H9 (cell line): ENCODE data around the gene SIVA1. TPM values are rescaled to one million over a fixed set of nuclear protein-coding genes. Genes with fewer than 3 reads are reported as not detected.

Experiments used
- DNase-seq: peaks from one replicate; pipeline ENCODE4 v3.0.0-alpha.2; 2017
- H2AFZ ChIP-seq: one replicate; pipeline ENCODE4 v1.6.1; 2013; ENCODE audit warnings: mild to moderate bottlenecking, low read length, control low read depth, moderate library complexity
- H2AK5ac ChIP-seq: 2 replicates; pipeline ENCODE4 v1.6.1; 2013; ENCODE audit warnings: low read length, control low read depth, mixed read lengths; ENCODE audit not compliant: insufficient read length
- H2BK120ac ChIP-seq: one replicate; pipeline ENCODE4 v1.6.1; 2013; ENCODE audit warnings: low read depth, mild to moderate bottlenecking, low read length, control low read depth, inconsistent platforms; ENCODE audit not compliant: poor library complexity, severe bottlenecking
- H2BK12ac ChIP-seq: 2 replicates; pipeline ENCODE4 v1.6.1; 2013; ENCODE audit warnings: low read length, control low read depth, mixed read lengths, low read depth; ENCODE audit not compliant: insufficient read length
- H2BK15ac ChIP-seq: 2 replicates; pipeline ENCODE4 v1.6.1; 2013; ENCODE audit warnings: low read depth, low read length, control low read depth
- H2BK20ac ChIP-seq: one replicate; pipeline ENCODE4 v1.6.1; 2013; ENCODE audit warnings: low read depth, mild to moderate bottlenecking, low read length, control low read depth, inconsistent platforms; ENCODE audit not compliant: poor library complexity, severe bottlenecking
- H2BK5ac ChIP-seq: 2 replicates; pipeline ENCODE4 v1.6.1; 2013; ENCODE audit warnings: low read length, control low read depth, mixed read lengths; ENCODE audit not compliant: insufficient read length
- H3K14ac ChIP-seq: 2 replicates; pipeline ENCODE4 v1.6.1; 2013; ENCODE audit warnings: low read length, control low read depth; ENCODE audit not compliant: insufficient read depth
- H3K18ac ChIP-seq: 2 replicates; pipeline ENCODE4 v1.6.1; 2013; ENCODE audit warnings: low read depth, mild to moderate bottlenecking, mixed read lengths, low read length, control low read depth; ENCODE audit not compliant: insufficient read length
- H3K23ac ChIP-seq: 2 replicates; pipeline ENCODE4 v1.6.1; 2013; ENCODE audit warnings: low read length, control low read depth, mixed read lengths, low read depth; ENCODE audit not compliant: insufficient read length
- H3K23me2 ChIP-seq: 2 replicates; pipeline ENCODE4 v1.6.1; 2013; ENCODE audit warnings: low read depth, mild to moderate bottlenecking, mixed read lengths, low read length, control low read depth; ENCODE audit not compliant: insufficient read length, poor library complexity, severe bottlenecking
- H3K27ac ChIP-seq: 2 replicates; pipeline ENCODE4 v1.5.1; 2013; ENCODE audit warnings: low read length, control low read depth, mixed read lengths, low read depth; ENCODE audit not compliant: insufficient read length
- H3K27me3 ChIP-seq: 2 replicates; pipeline ENCODE4 v1.6.1; 2013; ENCODE audit warnings: low read length, control low read depth, inconsistent platforms; ENCODE audit not compliant: insufficient read depth
- H3K4ac ChIP-seq: 2 replicates; pipeline ENCODE4 v1.6.1; 2013; ENCODE audit warnings: low read depth, mild to moderate bottlenecking, control low read depth, inconsistent platforms, low read length, moderate library complexity
- H3K4me1 ChIP-seq: 2 replicates; pipeline ENCODE4 v1.6.1; 2013; ENCODE audit warnings: low read length, control low read depth, inconsistent platforms; ENCODE audit not compliant: insufficient read depth
- H3K4me2 ChIP-seq: 2 replicates; pipeline ENCODE4 v1.6.1; 2013; ENCODE audit warnings: low read length, control low read depth, mixed read lengths; ENCODE audit not compliant: insufficient read length, insufficient read depth
- H3K56ac ChIP-seq: 2 replicates; pipeline ENCODE4 v1.6.1; 2013; ENCODE audit warnings: low read depth, mild to moderate bottlenecking, mixed read lengths, low read length, control low read depth; ENCODE audit not compliant: insufficient read length
- H3K79me1 ChIP-seq: 2 replicates; pipeline ENCODE4 v1.6.1; 2013; ENCODE audit warnings: low read depth, mild to moderate bottlenecking, moderate library complexity, low read length, control low read depth, inconsistent platforms; ENCODE audit not compliant: insufficient read depth, poor library complexity, severe bottlenecking
- H3K79me2 ChIP-seq: 2 replicates; pipeline ENCODE4 v1.6.1; 2013; ENCODE audit warnings: low read length, control low read depth, inconsistent platforms; ENCODE audit not compliant: insufficient read depth
- H3K9ac ChIP-seq: 2 replicates; pipeline ENCODE4 v1.6.1; 2013; ENCODE audit warnings: low read length, control low read depth, mixed read lengths; ENCODE audit not compliant: insufficient read length; ENCODE audit errors: extremely low read depth
- H3K9me3 ChIP-seq: one replicate; pipeline ENCODE4 v1.6.1; 2013; ENCODE audit warnings: low read depth, low read length, inconsistent platforms; ENCODE audit not compliant: control insufficient read depth
- H3T11ph ChIP-seq: one replicate; pipeline ENCODE4 v1.6.1; 2013; ENCODE audit warnings: mild to moderate bottlenecking, low read length, control low read depth, inconsistent platforms
- H4K20me1 ChIP-seq: one replicate; pipeline ENCODE4 v1.6.1; 2013; ENCODE audit not compliant: control insufficient read depth, insufficient read length, insufficient read depth
- H4K5ac ChIP-seq: 2 replicates; pipeline ENCODE4 v1.6.1; 2013; ENCODE audit warnings: low read depth, mild to moderate bottlenecking, mixed read lengths, low read length, control low read depth; ENCODE audit not compliant: insufficient read length
- H4K8ac ChIP-seq: replicated peaks from 2 replicates; pipeline ENCODE4 v1.6.1; 2013; ENCODE audit warnings: low read length, control low read depth, mixed read lengths, low read depth; ENCODE audit not compliant: insufficient read length
- H4K91ac ChIP-seq: 2 replicates; pipeline ENCODE4 v1.6.1; 2013; ENCODE audit warnings: low read depth, mild to moderate bottlenecking, moderate library complexity, mixed read lengths, low read length, control low read depth; ENCODE audit not compliant: insufficient read length
- H3K27ac Mint-ChIP-seq, 3 experiments: 2 replicates in 2 of 3; 3 replicates in 1 of 3; pipeline ENCODE4 v1.8.0; 2020 to 2021; ENCODE audit warnings: mixed read lengths in 3 of 3, mild to moderate bottlenecking in 1 of 3, moderate library complexity in 1 of 3
- H3K27me3 Mint-ChIP-seq: 2 replicates; pipeline ENCODE4 v1.8.0; 2021; ENCODE audit warnings: low read depth, mild to moderate bottlenecking, moderate library complexity, mixed read lengths
- H3K36me3 Mint-ChIP-seq, 3 experiments: 2 replicates in 2 of 3; 3 replicates in 1 of 3; pipeline ENCODE4 v1.8.0; 2020 to 2021; ENCODE audit warnings: low read depth in 3 of 3, mixed read lengths in 3 of 3; ENCODE audit not compliant: insufficient read depth in 1 of 3
- H3K4me1 Mint-ChIP-seq, 2 experiments: 2 replicates each; pipeline ENCODE4 v1.8.0; 2020; ENCODE audit warnings: mixed read lengths in 2 of 2
- H3K4me3 Mint-ChIP-seq, 2 experiments: 2 replicates in 1 of 2; 3 replicates in 1 of 2; pipeline ENCODE4 v1.8.0; 2020 to 2021; ENCODE audit warnings: mild to moderate bottlenecking in 2 of 2, mixed read lengths in 2 of 2, moderate library complexity in 1 of 2
- H3K9me3 Mint-ChIP-seq, 2 experiments: 2 replicates in 1 of 2; 3 replicates in 1 of 2; pipeline ENCODE4 v1.8.0; 2020; ENCODE audit warnings: mild to moderate bottlenecking in 2 of 2, mixed read lengths in 2 of 2, moderate library complexity in 1 of 2
- WGBS: extraction: QIAGEN DNeasy Blood & Tissue Kit; methylation state at CpG from one replicate; pipeline ENCODE4 v1.1.7; 2013; ENCODE audit warnings: missing lambda C conversion rate, low lambda C conversion rate, mixed read lengths; ENCODE audit not compliant: insufficient read length; ENCODE audit errors: extremely low coverage; 5-methylcytosine and 5-hydroxymethylcytosine counted together
- total RNA-seq: library from RNA; stranded (reverse); gene quantifications from 2 replicates; pipeline ENCODE4 v1.2.1, GENCODE V29; 2021
- TF ChIP-seq, protein P1 (sequence below): fragments of 200-600 bp; sonication (generic); conservative IDR thresholded peaks from 3 replicates; pipeline ENCODE4 v1.8.0; 2021; ENCODE audit warnings: antibody characterized with exemption, mild to moderate bottlenecking

Gene SIVA1
- total RNA-seq, 1 experiment from 2014 or later, result 125 TPM

DNA sequence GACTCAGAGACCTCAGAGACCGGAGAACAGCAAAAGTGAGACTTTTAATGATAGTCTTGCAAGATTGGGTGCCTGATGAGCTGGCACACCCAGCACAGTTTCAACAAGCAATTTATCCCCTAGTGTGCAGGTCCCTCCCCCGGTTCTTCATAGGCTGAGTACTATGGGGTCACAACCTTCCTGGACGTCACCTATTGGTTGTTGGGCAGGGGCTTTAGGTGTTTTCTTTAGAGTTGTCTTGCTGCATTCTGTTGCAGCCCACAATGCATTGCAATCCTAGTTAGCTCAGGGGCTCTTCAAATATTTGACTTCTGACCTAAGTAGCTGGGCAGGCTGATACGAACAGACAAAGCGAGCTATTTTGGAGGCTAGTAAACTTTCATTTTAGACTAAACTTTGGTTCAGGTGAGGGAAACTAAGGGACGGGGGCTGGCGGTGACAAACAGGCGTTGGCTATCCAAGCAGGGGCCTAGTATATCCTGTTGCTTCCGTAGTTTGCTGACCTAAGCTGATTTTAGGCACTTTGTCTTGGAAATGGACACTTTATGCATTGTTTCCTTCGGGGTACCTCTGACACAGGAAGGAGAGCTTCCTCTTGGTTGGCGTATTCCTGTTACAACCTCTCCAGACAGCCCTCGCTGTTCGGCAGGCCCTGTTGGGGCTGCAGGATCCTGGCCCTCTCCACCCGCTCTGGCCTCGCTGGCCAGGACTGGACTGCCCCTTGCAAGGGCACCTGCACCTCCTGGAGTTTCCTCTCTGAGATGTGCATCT is 14.1 kb downstream of the SIVA1 start:
- Histone ChIP-seq H3K18ac (no peak overlapping the region), H3K56ac (no peak overlapping the region), H3K4me2 (no peak overlapping the region), H3K9me3 (no peaks in the 10 kb centered on the region), H2BK5ac (no peak overlapping the region), H3K4me1 (no peaks in the 10 kb centered on the region), H2BK20ac (no peak overlapping the region), H4K5ac (no peak overlapping the region), H3K27ac (no peak overlapping the region), H3T11ph (no peak overlapping the region), H3K23ac (no peak overlapping the region), H3K27me3 (no peaks in the 10 kb centered on the region), H2AFZ (no peak overlapping the region), H4K20me1 (no peaks in the 10 kb centered on the region), H3K9ac (no peak overlapping the region), H3K79me1 (no peaks in the 10 kb centered on the region), H2BK15ac (no peak overlapping the region), H2BK120ac (no peak overlapping the region), H3K79me2 (no peaks in the 10 kb centered on the region), H2AK5ac (no peak overlapping the region), H4K8ac (no peak overlapping the region), H4K91ac (no peak overlapping the region), H3K23me2 (peaks cover 2% of the 10 kb centered on the region), H3K4ac (no peak overlapping the region), H2BK12ac (no peak overlapping the region), H3K14ac (no peak overlapping the region)
- Mint-ChIP-seq H3K27ac (peak overlapping the region in 1 of 3 experiments; percentile 80; a peak in 1 of 7 replicates), H3K4me1 (peaks cover 15 to 21% of the 10 kb centered on the region in 2 experiments), H3K27me3 (no peaks in the 10 kb centered on the region; the same call in 1 of the 2 replicates), H3K4me3 (peak overlapping the region in 1 of 2 experiments; percentile 34; a peak in 4 of 5 replicates), H3K9me3 (peaks cover 10 to 14% of the 10 kb centered on the region in 2 experiments), H3K36me3 (peaks cover 29 to 47% (median 43%) of the 10 kb centered on the region in 3 experiments)
- no CpG with 5 or more reads among the region's 15 CpGs for WGBS
- DNase-seq, result no peak
- TF ChIP-seq, protein P1, sequence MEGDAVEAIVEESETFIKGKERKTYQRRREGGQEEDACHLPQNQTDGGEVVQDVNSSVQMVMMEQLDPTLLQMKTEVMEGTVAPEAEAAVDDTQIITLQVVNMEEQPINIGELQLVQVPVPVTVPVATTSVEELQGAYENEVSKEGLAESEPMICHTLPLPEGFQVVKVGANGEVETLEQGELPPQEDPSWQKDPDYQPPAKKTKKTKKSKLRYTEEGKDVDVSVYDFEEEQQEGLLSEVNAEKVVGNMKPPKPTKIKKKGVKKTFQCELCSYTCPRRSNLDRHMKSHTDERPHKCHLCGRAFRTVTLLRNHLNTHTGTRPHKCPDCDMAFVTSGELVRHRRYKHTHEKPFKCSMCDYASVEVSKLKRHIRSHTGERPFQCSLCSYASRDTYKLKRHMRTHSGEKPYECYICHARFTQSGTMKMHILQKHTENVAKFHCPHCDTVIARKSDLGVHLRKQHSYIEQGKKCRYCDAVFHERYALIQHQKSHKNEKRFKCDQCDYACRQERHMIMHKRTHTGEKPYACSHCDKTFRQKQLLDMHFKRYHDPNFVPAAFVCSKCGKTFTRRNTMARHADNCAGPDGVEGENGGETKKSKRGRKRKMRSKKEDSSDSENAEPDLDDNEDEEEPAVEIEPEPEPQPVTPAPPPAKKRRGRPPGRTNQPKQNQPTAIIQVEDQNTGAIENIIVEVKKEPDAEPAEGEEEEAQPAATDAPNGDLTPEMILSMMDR, result no peak
